Measurements from ENCODE around the gene NFYC.
"Not testable (repeated sequence)": the region's sequence is repeated elsewhere in the genome, so short reads cannot be mapped to it uniquely, and the experiment has no call there.

Gene NFYC

DNA sequence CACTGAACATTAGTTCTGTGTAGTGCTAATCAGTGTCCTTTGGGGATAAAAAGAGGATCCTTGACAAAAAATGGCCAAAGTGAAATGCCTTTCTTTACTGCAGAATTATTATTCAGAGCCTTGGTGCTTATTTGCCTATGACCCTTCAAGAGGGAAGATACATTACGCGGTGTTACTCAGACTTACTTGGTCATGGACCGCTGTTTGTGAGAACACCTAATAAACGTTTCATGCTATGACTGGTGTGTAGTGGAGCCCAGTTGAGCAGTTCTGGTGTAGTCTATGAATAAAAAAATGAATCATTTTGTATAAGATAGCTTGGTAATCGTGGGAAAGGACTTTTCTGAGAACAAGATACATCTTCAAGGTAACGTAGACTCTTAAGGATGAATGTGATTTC is 8.3 kb downstream of the NFYC start:
- DNase-seq (ENCODE audit: low spot score) = peak; percentile 51
- TF ChIP-seq, protein P1, sequence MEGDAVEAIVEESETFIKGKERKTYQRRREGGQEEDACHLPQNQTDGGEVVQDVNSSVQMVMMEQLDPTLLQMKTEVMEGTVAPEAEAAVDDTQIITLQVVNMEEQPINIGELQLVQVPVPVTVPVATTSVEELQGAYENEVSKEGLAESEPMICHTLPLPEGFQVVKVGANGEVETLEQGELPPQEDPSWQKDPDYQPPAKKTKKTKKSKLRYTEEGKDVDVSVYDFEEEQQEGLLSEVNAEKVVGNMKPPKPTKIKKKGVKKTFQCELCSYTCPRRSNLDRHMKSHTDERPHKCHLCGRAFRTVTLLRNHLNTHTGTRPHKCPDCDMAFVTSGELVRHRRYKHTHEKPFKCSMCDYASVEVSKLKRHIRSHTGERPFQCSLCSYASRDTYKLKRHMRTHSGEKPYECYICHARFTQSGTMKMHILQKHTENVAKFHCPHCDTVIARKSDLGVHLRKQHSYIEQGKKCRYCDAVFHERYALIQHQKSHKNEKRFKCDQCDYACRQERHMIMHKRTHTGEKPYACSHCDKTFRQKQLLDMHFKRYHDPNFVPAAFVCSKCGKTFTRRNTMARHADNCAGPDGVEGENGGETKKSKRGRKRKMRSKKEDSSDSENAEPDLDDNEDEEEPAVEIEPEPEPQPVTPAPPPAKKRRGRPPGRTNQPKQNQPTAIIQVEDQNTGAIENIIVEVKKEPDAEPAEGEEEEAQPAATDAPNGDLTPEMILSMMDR (IDR thresholded peaks at IDR 0.05; ENCODE audit: extremely low read depth, missing control alignments) = no peak

GRCh38 chr1:40701684-40702083 is 10.2 kb downstream of the NFYC start:
- TF ChIP-seq, protein P1 (IDR thresholded peaks at IDR 0.05; ENCODE audit: extremely low read depth, missing control alignments) = no peak
- no peak for DNase-seq (ENCODE audit: low spot score)

GRCh38 chr1:40702810-40703209 is 11.3 kb downstream of the NFYC start:
- DNase-seq (ENCODE audit: low spot score) = not testable (repeated sequence)

DNA sequence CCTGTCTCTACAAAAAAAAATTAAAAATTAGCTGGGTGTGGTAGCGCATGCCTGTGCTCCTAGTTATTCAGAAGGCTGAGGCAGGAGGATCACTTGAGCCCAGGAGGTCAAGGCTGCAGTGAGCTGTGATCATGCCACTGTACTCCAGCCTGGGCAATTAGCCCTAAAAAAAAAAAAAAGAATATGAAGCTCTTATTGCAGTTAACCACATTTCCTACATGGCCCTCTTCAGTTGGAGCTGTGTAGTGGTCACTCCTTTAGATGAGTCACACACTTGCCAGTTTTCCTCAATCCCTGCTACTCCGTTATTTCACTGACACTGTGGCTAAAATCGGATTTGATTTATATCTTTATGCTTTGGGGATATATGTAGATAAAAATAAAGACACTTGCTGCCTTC is 11.8 kb downstream of the NFYC start:
- DNase-seq (ENCODE audit: low spot score) = no peak

DNA sequence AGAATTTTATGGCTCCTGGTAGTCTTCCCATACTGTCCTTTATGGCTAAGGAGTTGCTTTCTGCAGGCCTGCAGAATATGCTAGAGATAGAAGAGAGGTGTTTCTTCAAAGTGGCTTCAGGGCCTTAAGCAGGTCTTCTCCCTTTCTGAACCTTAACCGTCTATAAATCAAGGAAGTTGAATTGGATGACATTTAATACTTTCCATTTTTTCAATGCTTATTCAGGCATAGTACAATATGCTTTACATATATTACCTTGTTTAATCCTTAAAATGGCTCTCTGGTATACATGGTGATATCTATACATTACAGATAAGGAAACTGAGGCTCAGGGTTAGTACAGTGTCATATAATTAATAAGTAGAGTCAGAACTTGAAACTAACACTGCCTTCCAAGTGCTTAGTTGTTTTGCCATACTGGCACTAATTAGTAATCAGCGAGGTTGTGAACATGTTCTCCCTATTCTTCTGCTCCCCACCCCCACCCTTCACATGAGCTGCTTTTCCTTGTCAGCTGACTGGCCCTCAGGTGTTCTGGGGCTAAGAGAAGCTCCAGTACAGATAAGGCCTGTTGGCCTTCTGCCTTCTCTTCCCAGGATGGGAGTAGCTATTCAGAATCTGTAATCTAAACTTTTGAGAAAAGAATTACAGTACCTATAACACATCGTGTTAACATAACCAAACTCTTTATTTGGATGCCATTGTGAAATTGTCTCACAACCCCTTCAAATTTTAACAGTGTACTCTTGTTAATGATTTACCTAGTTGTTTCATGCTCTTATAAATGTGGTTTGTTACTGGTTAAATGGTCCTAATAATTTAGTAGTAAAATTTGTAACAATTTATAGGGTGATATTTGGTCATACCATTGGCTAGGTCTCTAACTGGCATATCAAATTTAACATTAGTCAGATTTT is 13.6 kb downstream of the NFYC start:
- TF ChIP-seq, protein P1 (IDR thresholded peaks at IDR 0.05; ENCODE audit: extremely low read depth, missing control alignments) = no peak
- DNase-seq (ENCODE audit: low spot score) = no peak

More for the DNA sequence above, 11.8 kb downstream of the NFYC start:
- TF ChIP-seq, protein P1 (IDR thresholded peaks at IDR 0.05; ENCODE audit: extremely low read depth, missing control alignments) = no peak

DNA sequence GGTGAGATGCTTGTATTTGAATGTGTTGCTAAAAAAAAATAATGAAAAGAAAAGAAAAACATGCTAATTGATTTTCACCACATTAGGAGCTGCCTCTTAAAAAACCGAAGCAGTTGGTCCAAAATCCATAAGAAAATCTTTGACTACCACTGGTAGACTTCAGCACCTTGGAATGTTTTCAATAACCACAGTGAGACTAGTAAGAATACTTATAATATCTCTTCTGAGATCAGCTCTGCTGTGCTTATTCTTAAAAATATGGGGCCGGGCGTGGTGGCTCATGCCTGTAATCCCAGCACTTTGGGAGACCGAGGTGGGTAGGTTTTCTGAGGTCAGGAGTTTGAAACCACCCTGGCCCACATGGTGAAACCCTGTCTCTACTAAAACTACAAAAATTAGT is 15.1 kb downstream of the NFYC start:
- TF ChIP-seq, protein P1 (IDR thresholded peaks at IDR 0.05; ENCODE audit: extremely low read depth, missing control alignments) = no peak

DNA sequence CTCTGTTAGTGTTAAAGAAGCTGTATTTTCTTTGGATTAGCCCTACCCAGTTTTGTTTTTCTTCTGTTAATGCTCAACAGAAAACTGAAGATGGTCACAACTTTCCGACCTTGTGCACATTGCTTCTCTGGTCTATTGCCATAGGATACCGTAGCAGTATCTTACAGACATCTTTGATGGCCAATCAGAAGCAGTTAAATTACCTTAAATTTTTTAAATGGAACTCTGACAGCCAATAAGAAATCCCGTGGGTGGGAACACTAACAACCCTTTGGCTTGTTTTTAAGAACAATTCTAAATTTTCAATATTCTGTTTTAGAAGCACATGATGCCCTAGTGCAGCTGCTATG is 17.2 kb downstream of the NFYC start:
- peak; percentile 65 for DNase-seq (ENCODE audit: low spot score)

More for the DNA sequence above, 15.1 kb downstream of the NFYC start:
- no peak for DNase-seq (ENCODE audit: low spot score)

More for the DNA sequence above, 17.2 kb downstream of the NFYC start:
- TF ChIP-seq, protein P1 (IDR thresholded peaks at IDR 0.05; ENCODE audit: extremely low read depth, missing control alignments) = no peak

Measured in GM20000 (cell line).